ENCODE results near the gene RSPH3.

Gene RSPH3

DNA sequence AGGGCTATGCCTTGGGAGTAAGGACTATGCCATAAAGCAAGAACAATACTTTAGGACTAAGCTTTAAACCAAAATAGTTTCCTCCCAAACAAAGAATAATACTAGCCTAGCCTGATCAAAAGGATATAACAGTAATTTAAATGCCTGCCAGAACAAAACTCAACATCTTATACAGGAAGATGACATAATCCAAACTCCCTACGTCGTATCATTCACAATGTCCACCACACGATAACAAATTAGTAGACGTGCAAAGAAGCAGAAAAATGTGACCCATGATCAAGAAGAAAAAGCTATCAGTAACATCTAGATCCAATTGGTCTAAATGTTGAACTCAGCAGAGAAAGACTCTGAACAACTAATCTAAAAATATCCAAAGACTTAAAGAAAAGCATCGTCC is 65.8 kb downstream of the RSPH3 start:
- no peaks in the 10 kb centered on the region for H3K36me3 ChIP-seq (replicated peaks in 1 of 2; ENCODE audit: control insufficient read depth in 2 of 2, insufficient read depth in 2 of 2, low read length in 2 of 2)
- H3K14ac ChIP-seq (ENCODE audit: low read length) = no peak overlapping the region
- no peak overlapping the region for H3K27ac ChIP-seq (replicated peaks; ENCODE audit: low read length)
- H3K18ac ChIP-seq (ENCODE audit: low read length) = no peak overlapping the region
- H3K79me1 ChIP-seq (ENCODE audit: low read depth, low read length) = no peaks in the 10 kb centered on the region
- no peak for DNase-seq (ENCODE audit: low spot score)
- no peak overlapping the region for H3K4me3 ChIP-seq (ENCODE audit: low read length in 2 of 2)
- no peak overlapping the region for H2BK15ac ChIP-seq (ENCODE audit: low read length)
- H2BK120ac ChIP-seq (ENCODE audit: low read depth, low read length) = no peak overlapping the region
- H3K9me3 ChIP-seq (replicated peaks in 1 of 2; ENCODE audit: control insufficient read depth in 2 of 2, insufficient read depth in 1 of 2, low read depth in 1 of 2, low read length in 2 of 2) = no peaks in the 10 kb centered on the region
- H3K27me3 ChIP-seq (ENCODE audit: control insufficient read depth in 3 of 3, insufficient read depth in 3 of 3, low read depth in 1 of 3, low read length in 3 of 3) = peaks cover 0 to 4% (median 0%) of the 10 kb centered on the region in 3 experiments
- WGBS, 2 donors (ENCODE audit: extremely low coverage in 2 of 2, insufficient read length in 2 of 2, insufficient replicate concordance in 1 of 2) = no CpG with 5 or more reads among the region's 5 CpGs
- H3K9ac ChIP-seq (ENCODE audit: low read depth, low read length, poor library complexity) = no peak overlapping the region
- no peak overlapping the region for H2BK5ac ChIP-seq (ENCODE audit: low read length)
- H3K4me2 ChIP-seq (ENCODE audit: insufficient read depth, low read length, poor library complexity, severe bottlenecking) = no peak overlapping the region
- no peak overlapping the region for H2AK5ac ChIP-seq (ENCODE audit: low read depth, low read length)
- H2BK12ac ChIP-seq (ENCODE audit: low read length) = no peak overlapping the region
- no peak overlapping the region for H3K4ac ChIP-seq (ENCODE audit: low read length)
- H3K23ac ChIP-seq (ENCODE audit: low read depth, low read length, poor library complexity) = no peak overlapping the region
- H4K8ac ChIP-seq (ENCODE audit: low read depth, low read length) = no peak overlapping the region
- no peak overlapping the region for H2AFZ ChIP-seq (ENCODE audit: low read length)
- peaks cover 2% of the 10 kb centered on the region in 2 donors for H3K4me1 ChIP-seq (ENCODE audit: control insufficient read depth in 2 of 2, insufficient read depth in 1 of 2, low read depth in 1 of 2, low read length in 2 of 2)
- no peak overlapping the region for H4K91ac ChIP-seq (ENCODE audit: low read depth, low read length, poor library complexity)

DNA sequence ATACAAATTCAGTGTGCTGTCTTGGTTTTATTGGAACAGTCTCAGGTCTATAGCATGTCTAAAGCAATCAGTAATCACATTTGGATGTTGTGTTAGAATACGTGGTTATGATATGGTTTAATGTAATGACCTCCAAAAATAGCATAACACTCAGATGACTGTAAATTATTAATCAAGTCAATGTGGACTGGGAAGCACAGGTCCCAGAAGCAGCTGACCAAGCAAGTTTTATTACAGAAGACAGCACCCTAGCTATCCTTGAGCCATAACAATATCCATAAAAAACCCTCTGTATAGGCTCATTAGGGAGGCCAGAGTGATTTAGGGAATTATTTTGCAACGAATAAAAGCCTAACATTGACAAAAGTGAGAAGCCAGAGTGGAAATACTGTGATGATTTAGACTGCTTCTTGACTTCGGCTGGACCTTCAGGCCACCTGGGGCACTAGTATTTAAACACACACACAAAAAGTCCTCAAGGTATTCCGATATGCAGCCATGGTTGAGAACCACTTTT is 66.9 kb downstream of the RSPH3 start:
- Histone ChIP-seq H2BK5ac (ENCODE audit: low read length) (no peak overlapping the region), H3K23ac (ENCODE audit: low read depth, low read length, poor library complexity) (no peak overlapping the region), H3K4me1 (ENCODE audit: control insufficient read depth in 2 of 2, insufficient read depth in 1 of 2, low read depth in 1 of 2, low read length in 2 of 2) (peaks cover 0 to 2% of the 10 kb centered on the region in 2 donors), H2BK120ac (ENCODE audit: low read depth, low read length) (no peak overlapping the region), H3K4ac (ENCODE audit: low read length) (no peak overlapping the region), H4K8ac (ENCODE audit: low read depth, low read length) (no peak overlapping the region), H2BK15ac (ENCODE audit: low read length) (no peak overlapping the region), H3K79me1 (ENCODE audit: low read depth, low read length) (no peaks in the 10 kb centered on the region), H3K9me3 (replicated peaks in 1 of 2; ENCODE audit: control insufficient read depth in 2 of 2, insufficient read depth in 1 of 2, low read depth in 1 of 2, low read length in 2 of 2) (no peaks in the 10 kb centered on the region), H2BK12ac (ENCODE audit: low read length) (no peak overlapping the region), H3K9ac (ENCODE audit: low read depth, low read length, poor library complexity) (no peak overlapping the region), H2AFZ (ENCODE audit: low read length) (no peak overlapping the region), H3K27me3 (ENCODE audit: control insufficient read depth in 3 of 3, insufficient read depth in 3 of 3, low read depth in 1 of 3, low read length in 3 of 3) (no peaks in the 10 kb centered on the region), H3K14ac (ENCODE audit: low read length) (no peak overlapping the region), H4K91ac (ENCODE audit: low read depth, low read length, poor library complexity) (no peak overlapping the region), H3K18ac (ENCODE audit: low read length) (no peak overlapping the region), H3K4me2 (ENCODE audit: insufficient read depth, low read length, poor library complexity, severe bottlenecking) (no peak overlapping the region), H3K27ac (replicated peaks; ENCODE audit: low read length) (no peak overlapping the region), H3K4me3 (ENCODE audit: low read length in 2 of 2) (no peak overlapping the region), H2AK5ac (ENCODE audit: low read depth, low read length) (no peak overlapping the region), H3K36me3 (replicated peaks in 1 of 2; ENCODE audit: control insufficient read depth in 2 of 2, insufficient read depth in 2 of 2, low read length in 2 of 2) (no peaks in the 10 kb centered on the region)
- no peak for DNase-seq (ENCODE audit: low spot score)
- WGBS, 2 donors (ENCODE audit: extremely low coverage in 2 of 2, insufficient read length in 2 of 2, insufficient replicate concordance in 1 of 2) = no CpG with 5 or more reads among the region's 4 CpGs

DNA sequence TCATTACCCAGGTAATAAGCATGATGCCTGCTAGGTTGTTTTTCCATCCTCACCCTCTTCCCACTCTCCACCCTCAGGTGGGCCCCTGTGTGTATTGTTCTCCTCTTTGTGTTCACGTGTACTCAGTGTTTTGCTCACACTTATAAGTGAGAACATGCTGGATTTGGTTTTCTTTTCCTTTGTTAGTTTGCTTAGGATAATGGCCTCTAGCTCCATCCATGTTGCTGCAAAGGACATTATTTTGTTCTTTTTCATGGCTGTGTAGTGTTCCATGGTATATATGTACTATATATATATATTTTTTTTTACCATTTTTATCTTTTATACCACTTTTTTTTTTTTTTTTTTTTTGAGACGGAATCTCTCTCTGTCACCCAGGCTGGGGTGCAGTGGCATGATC is 71.9 kb downstream of the RSPH3 start:
- Histone ChIP-seq H4K8ac (ENCODE audit: low read depth, low read length) (no peak overlapping the region), H3K23ac (ENCODE audit: low read depth, low read length, poor library complexity) (no peak overlapping the region), H3K14ac (ENCODE audit: low read length) (no peak overlapping the region), H2BK15ac (ENCODE audit: low read length) (no peak overlapping the region), H3K9ac (ENCODE audit: low read depth, low read length, poor library complexity) (no peak overlapping the region), H3K9me3 (replicated peaks in 1 of 2; ENCODE audit: control insufficient read depth in 2 of 2, insufficient read depth in 1 of 2, low read depth in 1 of 2, low read length in 2 of 2) (no peaks in the 10 kb centered on the region), H2AK5ac (ENCODE audit: low read depth, low read length) (no peak overlapping the region), H3K18ac (ENCODE audit: low read length) (no peak overlapping the region), H3K27me3 (ENCODE audit: control insufficient read depth in 3 of 3, insufficient read depth in 3 of 3, low read depth in 1 of 3, low read length in 3 of 3) (no peaks in the 10 kb centered on the region), H3K4me3 (ENCODE audit: low read length in 2 of 2) (no peak overlapping the region), H2BK5ac (ENCODE audit: low read length) (no peak overlapping the region), H3K79me1 (ENCODE audit: low read depth, low read length) (no peaks in the 10 kb centered on the region), H3K4me1 (ENCODE audit: control insufficient read depth in 2 of 2, insufficient read depth in 1 of 2, low read depth in 1 of 2, low read length in 2 of 2) (no peaks in the 10 kb centered on the region), H2BK120ac (ENCODE audit: low read depth, low read length) (no peak overlapping the region), H2AFZ (ENCODE audit: low read length) (no peak overlapping the region), H3K36me3 (replicated peaks in 1 of 2; ENCODE audit: control insufficient read depth in 2 of 2, insufficient read depth in 2 of 2, low read length in 2 of 2) (no peaks in the 10 kb centered on the region), H3K27ac (replicated peaks; ENCODE audit: low read length) (no peak overlapping the region), H3K4ac (ENCODE audit: low read length) (no peak overlapping the region), H2BK12ac (ENCODE audit: low read length) (no peak overlapping the region), H4K91ac (ENCODE audit: low read depth, low read length, poor library complexity) (no peak overlapping the region), H3K4me2 (ENCODE audit: insufficient read depth, low read length, poor library complexity, severe bottlenecking) (no peak overlapping the region)
- DNase-seq (ENCODE audit: low spot score) = no peak
- WGBS, 2 donors (ENCODE audit: extremely low coverage in 2 of 2, insufficient read length in 2 of 2, insufficient replicate concordance in 1 of 2) = no CpG with 5 or more reads among the region's 2 CpGs

DNA sequence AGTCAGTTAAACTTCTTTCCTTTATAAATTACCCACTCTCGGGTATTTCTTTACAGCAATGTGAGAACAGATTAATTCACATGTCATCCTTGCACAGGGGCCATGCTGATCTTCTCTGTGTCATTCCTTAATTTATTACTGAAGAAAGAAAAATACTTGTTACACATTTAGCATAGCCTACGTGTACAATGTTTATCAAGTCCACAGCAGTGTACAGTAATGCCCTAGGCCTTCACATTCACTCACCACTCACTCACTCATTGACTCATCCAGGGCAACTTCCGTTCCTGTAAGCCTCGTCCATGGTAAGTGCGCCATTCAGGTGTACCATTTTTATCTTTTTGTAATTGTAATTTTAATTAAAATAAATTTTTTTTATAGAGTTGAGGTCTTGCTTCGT is 73.6 kb downstream of the RSPH3 start:
- DNase-seq (ENCODE audit: low spot score) = no peak
- no peaks in the 10 kb centered on the region for H3K36me3 ChIP-seq (replicated peaks in 1 of 2; ENCODE audit: control insufficient read depth in 2 of 2, insufficient read depth in 2 of 2, low read length in 2 of 2)
- H2AFZ ChIP-seq (ENCODE audit: low read length) = no peak overlapping the region

More for the DNA sequence above, 73.6 kb downstream of the RSPH3 start:
- H3K27ac ChIP-seq (replicated peaks; ENCODE audit: low read length) = no peak overlapping the region
- H3K27me3 ChIP-seq (ENCODE audit: control insufficient read depth in 3 of 3, insufficient read depth in 3 of 3, low read depth in 1 of 3, low read length in 3 of 3) = no peaks in the 10 kb centered on the region
- H3K4me3 ChIP-seq (ENCODE audit: low read length in 2 of 2) = no peak overlapping the region
- no peak overlapping the region for H2BK15ac ChIP-seq (ENCODE audit: low read length)
- no peak overlapping the region for H3K14ac ChIP-seq (ENCODE audit: low read length)
- H3K4me1 ChIP-seq (ENCODE audit: control insufficient read depth in 2 of 2, insufficient read depth in 1 of 2, low read depth in 1 of 2, low read length in 2 of 2) = no peaks in the 10 kb centered on the region
- no peak overlapping the region for H4K8ac ChIP-seq (ENCODE audit: low read depth, low read length)
- no peak overlapping the region for H2AK5ac ChIP-seq (ENCODE audit: low read depth, low read length)
- no peaks in the 10 kb centered on the region for H3K79me1 ChIP-seq (ENCODE audit: low read depth, low read length)
- no CpG with 5 or more reads among the region's 6 CpGs for WGBS, 2 donors (ENCODE audit: extremely low coverage in 2 of 2, insufficient read length in 2 of 2, insufficient replicate concordance in 1 of 2)
- no peak overlapping the region for H3K4ac ChIP-seq (ENCODE audit: low read length)
- H3K23ac ChIP-seq (ENCODE audit: low read depth, low read length, poor library complexity) = no peak overlapping the region
- no peak overlapping the region for H4K91ac ChIP-seq (ENCODE audit: low read depth, low read length, poor library complexity)
- no peak overlapping the region for H3K18ac ChIP-seq (ENCODE audit: low read length)
- no peak overlapping the region for H2BK5ac ChIP-seq (ENCODE audit: low read length)
- H2BK120ac ChIP-seq (ENCODE audit: low read depth, low read length) = no peak overlapping the region
- no peak overlapping the region for H3K4me2 ChIP-seq (ENCODE audit: insufficient read depth, low read length, poor library complexity, severe bottlenecking)
- H2BK12ac ChIP-seq (ENCODE audit: low read length) = no peak overlapping the region
- H3K9me3 ChIP-seq (replicated peaks in 1 of 2; ENCODE audit: control insufficient read depth in 2 of 2, insufficient read depth in 1 of 2, low read depth in 1 of 2, low read length in 2 of 2) = no peaks in the 10 kb centered on the region
- H3K9ac ChIP-seq (ENCODE audit: low read depth, low read length, poor library complexity) = no peak overlapping the region
